Activated CD4-positive, alpha-beta T cell treated with anti-CD3 and anti-CD28 coated beads, Interleukin-2, amount 10 ng/mL, durations not matched to agents 7 days and 5 days (primary cell): ENCODE results near the gene LCE1A. TPM values are rescaled to one million over a fixed set of nuclear protein-coding genes. Genes with fewer than 3 reads are reported as not detected.

Experiments used
- CTCF ChIA-PET: fragments of 350-600 bp; sonication (Branson Sonifier 250); formaldehyde crosslinking; loops from one replicate; lab custom pipeline; 2021; ENCODE audit warnings: antibody characterized with exemption; lab: Charles Lee
- POLR2A ChIA-PET: fragments of 350-600 bp; sonication (Branson Sonifier 250); formaldehyde crosslinking; loops from one replicate; lab custom pipeline; 2021; ENCODE audit warnings: antibody characterized with exemption; lab: Charles Lee
- DNase-seq: peaks from one replicate; pipeline ENCODE4 v3.0.0-alpha.2; 2020
- H3K27ac Mint-ChIP-seq: one replicate; pipeline ENCODE4 v1.8.0; 2021; ENCODE audit warnings: mild to moderate bottlenecking, moderate library complexity, mixed read lengths
- H3K27me3 Mint-ChIP-seq: one replicate; pipeline ENCODE4 v1.8.0; 2021; ENCODE audit warnings: mixed read lengths
- H3K36me3 Mint-ChIP-seq: one replicate; pipeline ENCODE4 v1.8.0; 2021; ENCODE audit warnings: low read depth, mixed read lengths
- H3K4me1 Mint-ChIP-seq: one replicate; pipeline ENCODE4 v1.8.0; 2021; ENCODE audit warnings: mixed read lengths
- H3K4me3 Mint-ChIP-seq: one replicate; pipeline ENCODE4 v1.8.0; 2021; ENCODE audit warnings: mild to moderate bottlenecking, moderate library complexity, mixed read lengths
- H3K9me3 Mint-ChIP-seq: one replicate; pipeline ENCODE4 v1.8.0; 2021; ENCODE audit warnings: mixed read lengths
- total RNA-seq, 2 experiments: library from RNA; stranded (reverse); gene quantifications; one replicate each; pipeline ENCODE4 v1.2.3, GENCODE V29; 2021

Gene LCE1A
- total RNA-seq, 2 experiments from 2014 or later: not detected

- Mint-ChIP-seq H3K9me3 (no peaks in the 10 kb centered on the region), H3K27ac (no peak within 1 kb of the TSS), H3K4me3 (no peak within 1 kb of the TSS), H3K27me3 (peaks cover 5% of the 10 kb centered on the region), H3K4me1 (no peaks in the 10 kb centered on the region), H3K36me3 (no peaks in the 10 kb centered on the region)
- POLR2A ChIA-PET: no interaction called here
- no peak for DNase-seq
- CTCF ChIA-PET: no interaction called here
These were observed 15.3 kb downstream of the LCE1A start, which contains the start of gene LCE6A for GRCh38 chr1:152842556-152842955. Gene LCE6A, plus strand, starts transcription at chr1:152842856. Its CDS starts 665 bp downstream, at chr1:152843521.

DNA sequence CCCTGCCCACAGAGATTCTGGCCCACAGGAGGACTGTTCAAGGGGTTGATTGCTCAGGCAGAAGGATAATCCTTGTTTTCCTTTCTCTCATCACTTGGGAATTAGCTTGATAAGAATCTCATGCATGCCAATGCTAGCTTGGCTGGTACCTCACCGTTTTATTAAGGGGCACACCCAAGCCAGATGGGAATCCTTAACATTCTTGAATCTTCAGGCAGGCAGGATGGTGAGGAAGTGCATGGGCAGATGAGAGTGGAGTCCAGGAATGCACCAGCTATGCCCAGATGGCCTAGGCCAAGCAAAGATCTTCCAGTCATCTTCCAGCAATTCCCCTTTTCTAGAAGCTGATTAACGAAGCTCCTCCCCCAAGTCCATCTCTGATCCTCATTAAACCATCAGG, 28.4 kb downstream of the LCE1A start:
- DNase-seq: no peak
- ChIA-PET CTCF (no interaction called here), POLR2A (no interaction called here)
- H3K9me3 Mint-ChIP-seq: no peaks in the 10 kb centered on the region
- H3K27me3 Mint-ChIP-seq: peaks cover 3% of the 10 kb centered on the region
- no peaks in the 10 kb centered on the region for H3K36me3 Mint-ChIP-seq
- H3K4me1 Mint-ChIP-seq: no peaks in the 10 kb centered on the region
- no peak overlapping the region for H3K27ac Mint-ChIP-seq
- no peak overlapping the region for H3K4me3 Mint-ChIP-seq

GRCh38 chr1:152858062-152858461, 30.8 kb downstream of the LCE1A start:
- H3K4me3 Mint-ChIP-seq: no peak overlapping the region
- no peak overlapping the region for H3K27ac Mint-ChIP-seq
- H3K4me1 Mint-ChIP-seq: no peaks in the 10 kb centered on the region
- no peaks in the 10 kb centered on the region for H3K36me3 Mint-ChIP-seq
- ChIA-PET CTCF (no interaction called here), POLR2A (no interaction called here)
- no peaks in the 10 kb centered on the region for H3K9me3 Mint-ChIP-seq
- peaks cover 3% of the 10 kb centered on the region for H3K27me3 Mint-ChIP-seq
- no peak for DNase-seq

DNA sequence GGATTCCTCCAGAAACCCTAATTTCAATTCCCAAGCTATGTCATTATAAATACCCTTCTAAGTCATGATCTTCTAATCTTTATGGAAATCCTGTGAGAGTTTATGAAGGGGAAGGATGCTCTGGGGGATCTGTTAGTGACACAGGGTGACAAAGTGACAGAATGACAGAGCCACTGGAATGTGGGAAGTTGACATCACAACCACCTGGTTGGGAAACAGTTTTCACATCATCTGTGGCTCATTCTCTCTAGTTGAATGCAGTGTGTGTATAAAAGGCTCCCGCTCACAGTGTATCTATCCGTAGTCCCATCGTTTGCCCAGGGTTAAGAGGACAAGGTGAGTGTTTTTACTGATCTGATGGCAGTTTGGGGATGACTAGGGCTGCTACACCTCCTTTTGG, 32.4 kb downstream of the LCE1A start, which contains the start of gene LCE7A:
Gene LCE7A (plus strand): TSS at position 301 of the 400 bp plus-strand sequence. CDS start 702 bp downstream, outside the sequence.
- Mint-ChIP-seq H3K4me1 (no peaks in the 10 kb centered on the region), H3K4me3 (no peak within 1 kb of the TSS), H3K27me3 (peaks cover 7% of the 10 kb centered on the region), H3K36me3 (no peaks in the 10 kb centered on the region), H3K27ac (no peak within 1 kb of the TSS), H3K9me3 (no peaks in the 10 kb centered on the region)
- DNase-seq: no peak
- POLR2A ChIA-PET: no interaction called here
- CTCF ChIA-PET: no interaction called here

DNA sequence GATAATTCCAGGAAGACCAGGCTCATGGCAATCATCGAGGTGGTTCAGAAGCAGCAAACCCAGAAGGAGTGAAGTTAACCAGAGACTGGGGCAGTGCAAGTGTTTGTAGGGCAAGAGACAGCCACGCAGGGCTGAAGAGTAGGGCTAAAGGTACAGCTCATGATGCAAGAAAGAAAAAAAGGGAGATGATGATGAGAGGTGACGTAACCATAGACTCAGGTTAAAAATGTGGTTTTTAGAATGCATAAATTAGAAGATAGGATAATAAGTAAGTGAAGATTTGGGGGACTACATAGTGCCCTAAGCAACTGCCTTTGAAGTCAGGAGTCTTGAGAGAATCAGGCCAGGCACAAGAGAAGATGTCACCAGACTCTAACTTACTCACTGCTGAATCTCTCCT, 32.9 kb downstream of the LCE1A start:
- Mint-ChIP-seq H3K36me3 (no peaks in the 10 kb centered on the region), H3K9me3 (no peaks in the 10 kb centered on the region), H3K27ac (no peak overlapping the region), H3K27me3 (peaks cover 7% of the 10 kb centered on the region), H3K4me1 (no peaks in the 10 kb centered on the region), H3K4me3 (no peak overlapping the region)
- CTCF ChIA-PET: no interaction called here
- POLR2A ChIA-PET: no interaction called here
- no peak for DNase-seq

- ChIA-PET CTCF (no interaction called here), POLR2A (no interaction called here)
- H3K36me3 Mint-ChIP-seq: no peaks in the 10 kb centered on the region
These were observed 34.1 kb downstream of the LCE1A start for GRCh38 chr1:152861374-152861773.

DNA sequence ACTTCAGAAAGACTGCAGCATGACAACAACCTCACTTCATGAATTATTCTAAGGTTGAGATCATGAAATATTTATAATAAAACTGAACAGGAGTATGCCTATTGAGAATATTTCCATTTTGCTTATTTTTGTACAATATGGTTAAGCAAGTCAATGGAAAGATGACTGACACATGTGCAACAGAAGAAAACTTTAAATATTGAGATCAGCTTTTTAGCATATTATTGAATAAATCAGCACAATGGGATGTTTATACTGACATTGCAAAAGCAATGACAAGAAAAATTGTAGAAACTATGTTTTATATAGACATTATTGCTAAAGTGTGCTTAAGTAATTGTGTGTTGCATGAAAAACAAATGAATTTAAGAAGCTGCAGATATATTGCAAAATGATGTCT, 37.2 kb downstream of the LCE1A start:
- peaks cover 4% of the 10 kb centered on the region for H3K27me3 Mint-ChIP-seq
- H3K27ac Mint-ChIP-seq: no peak overlapping the region
- POLR2A ChIA-PET: no interaction called here
- no peaks in the 10 kb centered on the region for H3K9me3 Mint-ChIP-seq
- no peak for DNase-seq
- no peak overlapping the region for H3K4me3 Mint-ChIP-seq
- no peaks in the 10 kb centered on the region for H3K4me1 Mint-ChIP-seq
- H3K36me3 Mint-ChIP-seq: no peaks in the 10 kb centered on the region
- CTCF ChIA-PET: no interaction called here

More at GRCh38 chr1:152861374-152861773, 34.1 kb downstream of the LCE1A start:
- H3K4me3 Mint-ChIP-seq: no peak overlapping the region
- no peaks in the 10 kb centered on the region for H3K4me1 Mint-ChIP-seq
- no peak for DNase-seq
- peaks cover 7% of the 10 kb centered on the region for H3K27me3 Mint-ChIP-seq
- H3K9me3 Mint-ChIP-seq: no peaks in the 10 kb centered on the region
- no peak overlapping the region for H3K27ac Mint-ChIP-seq

GRCh38 chr1:152866321-152866720, 39.0 kb downstream of the LCE1A start:
- ChIA-PET CTCF (no interaction called here), POLR2A (no interaction called here)
- DNase-seq: no peak
- peaks cover 4% of the 10 kb centered on the region for H3K27me3 Mint-ChIP-seq
- no peaks in the 10 kb centered on the region for H3K9me3 Mint-ChIP-seq
- no peaks in the 10 kb centered on the region for H3K36me3 Mint-ChIP-seq
- H3K4me1 Mint-ChIP-seq: no peaks in the 10 kb centered on the region
- no peak overlapping the region for H3K4me3 Mint-ChIP-seq
- no peak overlapping the region for H3K27ac Mint-ChIP-seq

DNA sequence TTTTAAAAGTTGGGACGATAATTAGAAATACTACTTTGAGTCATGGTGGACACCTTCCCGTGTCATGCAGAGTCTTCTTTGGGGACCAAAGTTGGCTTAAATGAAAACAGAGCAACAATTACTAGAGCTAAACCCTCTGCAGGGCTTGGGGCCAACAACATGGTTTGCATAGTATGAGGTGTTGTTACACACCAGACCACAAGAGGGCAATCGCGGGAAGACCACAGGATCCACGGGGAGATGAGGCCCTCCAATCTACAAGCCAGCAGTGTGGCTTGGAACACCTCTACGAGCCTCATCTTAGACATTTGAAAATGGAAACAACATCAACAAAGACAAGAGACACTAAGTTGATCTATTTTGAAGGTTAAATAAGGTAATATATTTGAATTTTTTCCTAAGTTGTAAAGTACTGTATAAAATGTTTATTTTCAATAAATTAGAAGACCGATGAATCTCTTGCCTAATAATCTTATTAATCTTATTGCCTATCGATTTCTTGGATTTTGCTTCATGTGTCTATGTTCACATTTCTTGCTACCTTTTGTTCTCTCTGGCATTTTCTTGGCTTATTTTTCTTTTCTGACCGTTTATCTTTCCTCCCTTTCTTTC, 42.6 kb downstream of the LCE1A start:
- H3K4me1 Mint-ChIP-seq: no peaks in the 10 kb centered on the region
- CTCF ChIA-PET: no interaction called here
- DNase-seq: peak; percentile 69
- H3K27ac Mint-ChIP-seq: no peak overlapping the region
- H3K9me3 Mint-ChIP-seq: no peaks in the 10 kb centered on the region
- H3K36me3 Mint-ChIP-seq: no peaks in the 10 kb centered on the region
- H3K4me3 Mint-ChIP-seq: no peak overlapping the region
- POLR2A ChIA-PET: no interaction called here
- H3K27me3 Mint-ChIP-seq: peaks cover 6% of the 10 kb centered on the region

- peak; percentile 15 for DNase-seq
- H3K27me3 Mint-ChIP-seq: peaks cover 11% of the 10 kb centered on the region
- ChIA-PET POLR2A (no interaction called here), CTCF (no interaction called here)
- H3K4me1 Mint-ChIP-seq: no peaks in the 10 kb centered on the region
- H3K4me3 Mint-ChIP-seq: no peak overlapping the region
- no peaks in the 10 kb centered on the region for H3K9me3 Mint-ChIP-seq
- no peaks in the 10 kb centered on the region for H3K36me3 Mint-ChIP-seq
- no peak overlapping the region for H3K27ac Mint-ChIP-seq
These were observed 43.8 kb downstream of the LCE1A start for GRCh38 chr1:152870831-152871730.

- no peak overlapping the region for H3K4me3 Mint-ChIP-seq
- POLR2A ChIA-PET: no interaction called here
These were observed 44.5 kb downstream of the LCE1A start for GRCh38 chr1:152871731-152872126.

DNA sequence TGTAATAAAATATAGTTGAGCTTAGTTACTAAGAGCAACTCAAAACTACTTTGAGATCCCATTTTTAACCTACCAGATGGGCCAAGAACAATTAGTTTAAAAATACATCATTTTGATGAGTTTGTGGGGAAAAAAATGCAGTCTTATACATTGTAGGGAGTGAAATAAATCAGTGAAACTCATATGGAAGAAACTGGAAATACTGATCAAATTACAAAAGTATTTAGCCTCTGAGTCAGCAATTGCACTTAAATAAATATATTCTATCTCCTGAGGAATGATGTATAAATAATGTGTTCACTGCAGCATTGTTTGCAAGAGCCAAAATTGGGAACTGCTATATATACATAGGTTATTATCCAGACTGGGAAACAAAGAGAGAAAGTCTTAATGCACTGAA, 46.2 kb downstream of the LCE1A start:
- Mint-ChIP-seq H3K36me3 (no peaks in the 10 kb centered on the region), H3K27me3 (peaks cover 11% of the 10 kb centered on the region), H3K27ac (no peak overlapping the region), H3K9me3 (no peaks in the 10 kb centered on the region), H3K4me3 (no peak overlapping the region), H3K4me1 (no peaks in the 10 kb centered on the region)
- CTCF ChIA-PET: no interaction called here
- POLR2A ChIA-PET: no interaction called here
- no peak for DNase-seq

More at GRCh38 chr1:152871731-152872126, 44.5 kb downstream of the LCE1A start:
- H3K27me3 Mint-ChIP-seq: peaks cover 11% of the 10 kb centered on the region
- H3K9me3 Mint-ChIP-seq: no peaks in the 10 kb centered on the region
- DNase-seq: no peak
- no peaks in the 10 kb centered on the region for H3K4me1 Mint-ChIP-seq
- no peak overlapping the region for H3K27ac Mint-ChIP-seq
- no peaks in the 10 kb centered on the region for H3K36me3 Mint-ChIP-seq
- CTCF ChIA-PET: no interaction called here

DNA sequence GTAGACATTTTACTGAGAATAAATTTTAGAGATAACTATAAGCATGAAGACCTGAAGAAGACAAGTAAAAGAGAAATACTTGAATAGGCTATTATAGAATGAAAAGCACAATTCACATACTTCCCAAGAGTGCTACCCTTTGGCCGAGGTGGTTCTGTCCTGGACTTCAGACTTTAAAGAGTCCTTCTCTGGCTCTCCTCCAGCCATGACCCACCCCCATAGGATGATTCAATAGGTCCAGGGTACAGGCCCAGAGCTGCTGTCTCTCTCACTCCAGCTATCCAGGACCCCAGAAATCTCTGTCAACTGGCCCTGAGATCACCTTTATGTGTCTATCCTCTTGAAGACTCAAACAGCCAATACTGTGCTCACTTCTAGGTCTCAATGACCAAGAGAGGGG, 49.6 kb downstream of the LCE1A start:
- ChIA-PET CTCF (no interaction called here), POLR2A (no interaction called here)
- Mint-ChIP-seq H3K9me3 (no peaks in the 10 kb centered on the region), H3K4me3 (no peak overlapping the region), H3K27me3 (peaks cover 11% of the 10 kb centered on the region), H3K27ac (no peak overlapping the region), H3K4me1 (peaks cover 3% of the 10 kb centered on the region), H3K36me3 (no peaks in the 10 kb centered on the region)
- DNase-seq: no peak
